IPS-20b (cell line): ENCODE measurements around the gene RASA1.
"Not testable (repeated sequence)": the region's sequence is repeated elsewhere in the genome, so short reads cannot be mapped to it uniquely, and the experiment has no call there.

Experiments
- H3K27ac ChIP-seq: one replicate; pipeline ENCODE4 v1.5.1; 2013; ENCODE audit warnings: low read length
- H3K27me3 ChIP-seq: 2 replicates; pipeline ENCODE4 v1.6.1; 2013; ENCODE audit warnings: mild to moderate bottlenecking, low read length, inconsistent platforms; ENCODE audit not compliant: insufficient read depth
- H3K36me3 ChIP-seq: 2 replicates; pipeline ENCODE4 v1.6.1; 2013; ENCODE audit warnings: low read depth, mild to moderate bottlenecking, inconsistent platforms, low read length, moderate library complexity; ENCODE audit not compliant: insufficient read depth
- H3K4me1 ChIP-seq: 2 replicates; pipeline ENCODE4 v1.6.1; 2013; ENCODE audit warnings: mild to moderate bottlenecking, control low read depth, inconsistent platforms, low read length, moderate library complexity; ENCODE audit not compliant: insufficient read depth
- H3K4me3 ChIP-seq: 2 replicates; pipeline ENCODE4 v1.5.1; 2013; ENCODE audit warnings: mild to moderate bottlenecking, low read length, inconsistent platforms
- H3K9ac ChIP-seq: 2 replicates; pipeline ENCODE4 v1.6.1; 2013; ENCODE audit warnings: low read depth, mild to moderate bottlenecking, inconsistent platforms, low read length, moderate library complexity
- H3K9me3 ChIP-seq: 2 replicates; pipeline ENCODE4 v1.6.1; 2013; ENCODE audit warnings: mild to moderate bottlenecking, low read depth, low read length, inconsistent platforms; ENCODE audit not compliant: insufficient read depth

Gene RASA1

GRCh38 chr5:87298692-87299362 is 31.1 kb downstream of the RASA1 start:
- H3K27ac ChIP-seq: no peak overlapping the region
- H3K27me3 ChIP-seq: no peaks in the 10 kb centered on the region
- H3K36me3 ChIP-seq: peaks cover under 1% of the 10 kb centered on the region; the same call in 1 of the 2 replicates
- no peak overlapping the region for H3K4me3 ChIP-seq
- H3K9ac ChIP-seq: no peak overlapping the region
- H3K4me1 ChIP-seq: no peaks in the 10 kb centered on the region
- no peaks in the 10 kb centered on the region for H3K9me3 ChIP-seq

GRCh38 chr5:87300176-87300575 is 32.5 kb downstream of the RASA1 start:
- Histone ChIP-seq H3K27me3 (no peaks in the 10 kb centered on the region), H3K4me3 (no peak overlapping the region), H3K9ac (no peak overlapping the region), H3K9me3 (no peaks in the 10 kb centered on the region), H3K36me3 (peaks cover 14% of the 10 kb centered on the region), H3K4me1 (no peaks in the 10 kb centered on the region), H3K27ac (no peak overlapping the region)

GRCh38 chr5:87300744-87301143 is 33.1 kb downstream of the RASA1 start:
- peaks cover 20% of the 10 kb centered on the region for H3K36me3 ChIP-seq
- H3K4me3 ChIP-seq: no peak overlapping the region
- H3K27ac ChIP-seq: no peak overlapping the region
- no peak overlapping the region for H3K9ac ChIP-seq
- no peaks in the 10 kb centered on the region for H3K27me3 ChIP-seq
- H3K9me3 ChIP-seq: no peaks in the 10 kb centered on the region
- no peaks in the 10 kb centered on the region for H3K4me1 ChIP-seq

- Histone ChIP-seq H3K36me3 (peaks cover 26% of the 10 kb centered on the region), H3K4me1 (no peaks in the 10 kb centered on the region), H3K9ac (no peak overlapping the region), H3K4me3 (no peak overlapping the region), H3K27me3 (no peaks in the 10 kb centered on the region), H3K27ac (no peak overlapping the region), H3K9me3 (no peaks in the 10 kb centered on the region)
Measured at GRCh38 chr5:87302061-87302460, 34.4 kb downstream of the RASA1 start.

- Histone ChIP-seq H3K36me3 (peaks cover 26% of the 10 kb centered on the region), H3K27ac (no peak overlapping the region), H3K4me3 (no peak overlapping the region), H3K27me3 (no peaks in the 10 kb centered on the region), H3K9me3 (no peaks in the 10 kb centered on the region), H3K4me1 (peaks cover 7% of the 10 kb centered on the region; the same call in 1 of the 2 replicates), H3K9ac (no peak overlapping the region)
Measured at GRCh38 chr5:87303324-87303723, 35.6 kb downstream of the RASA1 start.

- H3K9me3 ChIP-seq, H3K27me3 ChIP-seq, H3K9ac ChIP-seq, H3K4me1 ChIP-seq, H3K4me3 ChIP-seq, H3K27ac ChIP-seq: not testable (repeated sequence)
- peaks cover 26% of the 10 kb centered on the region for H3K36me3 ChIP-seq
Measured at GRCh38 chr5:87306090-87306489, 38.4 kb downstream of the RASA1 start.

- H3K27ac ChIP-seq: no peak overlapping the region
- no peaks in the 10 kb centered on the region for H3K27me3 ChIP-seq
- H3K4me1 ChIP-seq: peaks cover 7% of the 10 kb centered on the region; the same call in 1 of the 2 replicates
- H3K4me3 ChIP-seq: 0 out of 2 replicates have a peak overlapping the region, but pooled peaks have one; percentile 18
- no peak overlapping the region for H3K9ac ChIP-seq
- peaks cover 26% of the 10 kb centered on the region for H3K36me3 ChIP-seq
- no peaks in the 10 kb centered on the region for H3K9me3 ChIP-seq
Measured at GRCh38 chr5:87307796-87308423, 40.2 kb downstream of the RASA1 start.

- H3K9ac ChIP-seq: no peak overlapping the region
- H3K4me1 ChIP-seq: peaks cover 7% of the 10 kb centered on the region; the same call in 1 of the 2 replicates
- no peaks in the 10 kb centered on the region for H3K36me3 ChIP-seq
- H3K9me3 ChIP-seq: no peaks in the 10 kb centered on the region
- no peak overlapping the region for H3K4me3 ChIP-seq
- H3K27me3 ChIP-seq: no peaks in the 10 kb centered on the region
- no peak overlapping the region for H3K27ac ChIP-seq
Measured at GRCh38 chr5:87311405-87312279, 44.0 kb downstream of the RASA1 start.

GRCh38 chr5:87313216-87313615 is 45.5 kb downstream of the RASA1 start:
- no peaks in the 10 kb centered on the region for H3K4me1 ChIP-seq
- H3K27me3 ChIP-seq: no peaks in the 10 kb centered on the region
- H3K9me3 ChIP-seq: peaks cover 1% of the 10 kb centered on the region
- H3K27ac ChIP-seq: no peak overlapping the region
- H3K4me3 ChIP-seq: no peak overlapping the region
- H3K36me3 ChIP-seq: 0 out of 2 replicates have a peak, but pooled peaks cover under 1% of the 10 kb centered on the region
- no peak overlapping the region for H3K9ac ChIP-seq

- Histone ChIP-seq H3K9ac (no peak overlapping the region), H3K4me3 (no peak overlapping the region), H3K4me1 (no peaks in the 10 kb centered on the region), H3K9me3 (peaks cover 17% of the 10 kb centered on the region), H3K27me3 (no peaks in the 10 kb centered on the region), H3K27ac (no peak overlapping the region), H3K36me3 (peaks cover 17% of the 10 kb centered on the region; the same call in 1 of the 2 replicates)
Measured at GRCh38 chr5:87319469-87319868, 51.8 kb downstream of the RASA1 start.

- Histone ChIP-seq H3K27me3 (no peaks in the 10 kb centered on the region), H3K9me3 (peaks cover 17% of the 10 kb centered on the region), H3K36me3 (peaks cover 17% of the 10 kb centered on the region; the same call in 1 of the 2 replicates), H3K4me3 (no peak overlapping the region), H3K4me1 (no peaks in the 10 kb centered on the region), H3K9ac (no peak overlapping the region), H3K27ac (no peak overlapping the region)
Measured at GRCh38 chr5:87321605-87322004, 53.9 kb downstream of the RASA1 start.
